Erythroblast (primary cell): ENCODE measurements around the gene APOA5.

ENCODE experiments used
- GATA1 ChIP-seq: IDR thresholded peaks from 2 replicates; pipeline ENCODE4 v1.6.1; 2011; ENCODE audit warnings: low read depth, mild to moderate bottlenecking, control low read depth, low read length, moderate library complexity
- POLR2A ChIP-seq: IDR thresholded peaks from 2 replicates; pipeline ENCODE4 v1.6.1; 2011; ENCODE audit warnings: mild to moderate bottlenecking, low read length

DNA sequence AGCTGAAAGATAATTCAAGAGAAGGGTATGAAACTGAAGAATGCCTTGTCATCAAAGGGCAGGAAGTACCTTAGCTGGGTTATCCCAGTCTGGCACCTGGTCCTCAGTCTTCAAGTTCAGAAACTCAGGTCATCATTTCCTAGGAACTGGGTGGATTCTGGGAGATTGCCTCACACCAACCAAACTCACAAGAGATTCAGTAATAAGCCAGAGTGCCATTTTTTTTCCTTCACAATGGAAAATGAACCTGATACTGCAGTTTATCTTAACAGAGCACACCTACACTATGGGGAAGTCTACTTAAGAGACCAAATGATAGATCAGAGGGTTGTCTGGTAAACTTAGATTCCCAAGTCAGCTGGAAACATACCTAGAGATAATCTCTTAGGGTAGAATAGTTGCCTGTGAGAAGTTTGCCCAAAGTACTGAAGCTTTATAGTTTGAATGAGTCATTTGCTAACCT, 15.1 kb downstream of the APOA5 start:
- TF ChIP-seq POLR2A (no peak), GATA1 (no peak)
